Measurements from ENCODE around the gene MTMR2. TPM values are rescaled to one million over a fixed set of nuclear protein-coding genes. Genes with fewer than 3 reads are reported as not detected.

Gene MTMR2
- total and polyA plus RNA-seq, 3 donors from 2014 or later, result 49.9 to 70.7 (median 55.5) TPM

DNA sequence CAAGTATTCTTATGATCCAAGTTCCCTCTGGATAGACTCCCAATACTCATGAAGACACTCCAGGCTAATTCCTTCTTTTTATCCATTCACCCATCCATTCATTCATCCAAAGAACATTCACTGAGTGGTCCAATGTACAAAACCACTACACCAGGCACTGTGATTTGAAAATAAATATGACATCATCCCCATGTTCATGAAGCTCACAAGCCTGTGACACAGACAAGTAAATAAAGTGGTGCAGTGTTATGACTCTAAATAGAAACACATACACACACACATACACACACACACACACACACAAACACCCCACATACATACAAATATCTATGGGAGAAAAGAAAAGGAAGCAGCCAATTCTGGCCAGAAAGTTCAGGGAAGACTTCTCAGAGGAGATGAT, 35.5 kb downstream of the MTMR2 start:
- no peaks in the 10 kb centered on the region for H3K9me3 ChIP-seq
- H3K27me3 ChIP-seq, result no peaks in the 10 kb centered on the region
- no peaks in the 10 kb centered on the region for H3K4me1 ChIP-seq
- intact Hi-C loops (cut with DNase I; ENCODE audit: low total_unique reads), result no loop called here
- no peak overlapping the region for H3K27ac ChIP-seq
- H3K4me3 ChIP-seq, result no peak overlapping the region
- no peaks in the 10 kb centered on the region for H3K36me3 ChIP-seq (ENCODE audit: low read depth, missing control alignments)
- DNase-seq, result no peak
- TF ChIP-seq POLR2A (IDR thresholded peaks at IDR 0.05), result no peak
- TF ChIP-seq, protein P1, sequence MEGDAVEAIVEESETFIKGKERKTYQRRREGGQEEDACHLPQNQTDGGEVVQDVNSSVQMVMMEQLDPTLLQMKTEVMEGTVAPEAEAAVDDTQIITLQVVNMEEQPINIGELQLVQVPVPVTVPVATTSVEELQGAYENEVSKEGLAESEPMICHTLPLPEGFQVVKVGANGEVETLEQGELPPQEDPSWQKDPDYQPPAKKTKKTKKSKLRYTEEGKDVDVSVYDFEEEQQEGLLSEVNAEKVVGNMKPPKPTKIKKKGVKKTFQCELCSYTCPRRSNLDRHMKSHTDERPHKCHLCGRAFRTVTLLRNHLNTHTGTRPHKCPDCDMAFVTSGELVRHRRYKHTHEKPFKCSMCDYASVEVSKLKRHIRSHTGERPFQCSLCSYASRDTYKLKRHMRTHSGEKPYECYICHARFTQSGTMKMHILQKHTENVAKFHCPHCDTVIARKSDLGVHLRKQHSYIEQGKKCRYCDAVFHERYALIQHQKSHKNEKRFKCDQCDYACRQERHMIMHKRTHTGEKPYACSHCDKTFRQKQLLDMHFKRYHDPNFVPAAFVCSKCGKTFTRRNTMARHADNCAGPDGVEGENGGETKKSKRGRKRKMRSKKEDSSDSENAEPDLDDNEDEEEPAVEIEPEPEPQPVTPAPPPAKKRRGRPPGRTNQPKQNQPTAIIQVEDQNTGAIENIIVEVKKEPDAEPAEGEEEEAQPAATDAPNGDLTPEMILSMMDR (IDR thresholded peaks at IDR 0.05), result no peak

- DNase-seq, result no peak
- TF ChIP-seq, protein P1 (IDR thresholded peaks at IDR 0.05), result no peak
- TF ChIP-seq POLR2A (IDR thresholded peaks at IDR 0.05), result no peak
- WGBS, 2 donors, result 90 to 93% methylated on average over 1 of the region's 1 CpG
- Histone ChIP-seq H3K27me3 (no peaks in the 10 kb centered on the region), H3K36me3 (ENCODE audit: low read depth, missing control alignments) (no peaks in the 10 kb centered on the region), H3K9me3 (no peaks in the 10 kb centered on the region), H3K4me1 (no peaks in the 10 kb centered on the region), H3K27ac (no peak overlapping the region), H3K4me3 (no peak overlapping the region)
- intact Hi-C loops (cut with DNase I; ENCODE audit: low total_unique reads), result no loop called here
These were observed 37.4 kb downstream of the MTMR2 start for GRCh38 chr11:95886462-95886861.

DNA sequence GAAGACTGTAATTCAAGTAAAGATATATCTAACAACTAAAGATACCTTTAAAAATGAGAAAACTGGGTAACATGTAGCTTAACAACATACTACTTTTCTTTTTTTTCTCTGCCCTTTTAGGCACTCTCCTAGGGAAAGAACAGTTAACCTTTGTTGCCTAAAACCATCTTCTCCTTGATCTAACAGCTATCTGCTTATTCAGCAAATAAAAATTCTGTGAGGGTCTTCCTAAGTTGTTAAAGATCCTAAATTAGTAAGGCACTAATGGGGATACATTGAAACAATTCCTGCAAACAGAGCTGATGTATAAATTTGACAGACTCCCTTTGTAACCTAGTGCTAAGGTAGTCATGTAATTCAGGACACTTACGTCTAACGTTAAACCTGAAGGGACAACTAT, 39.1 kb downstream of the MTMR2 start:
- H3K4me3 ChIP-seq, result no peak overlapping the region
- WGBS, 2 donors, result 79 to 84% methylated on average over 2 of the region's 2 CpGs
- no peaks in the 10 kb centered on the region for H3K4me1 ChIP-seq
- intact Hi-C loops (cut with DNase I; ENCODE audit: low total_unique reads), result no loop called here
- H3K27ac ChIP-seq, result no peak overlapping the region
- no peaks in the 10 kb centered on the region for H3K27me3 ChIP-seq
- H3K9me3 ChIP-seq, result no peaks in the 10 kb centered on the region
- TF ChIP-seq POLR2A (IDR thresholded peaks at IDR 0.05), result no peak
- H3K36me3 ChIP-seq (ENCODE audit: low read depth, missing control alignments), result no peaks in the 10 kb centered on the region
- DNase-seq, result no peak

GRCh38 chr11:95884376-95884775, 39.5 kb downstream of the MTMR2 start:
- no peaks in the 10 kb centered on the region for H3K27me3 ChIP-seq
- no peaks in the 10 kb centered on the region for H3K36me3 ChIP-seq (ENCODE audit: low read depth, missing control alignments)
- H3K9me3 ChIP-seq, result no peaks in the 10 kb centered on the region
- DNase-seq, result no peak
- H3K4me3 ChIP-seq, result no peak overlapping the region
- H3K27ac ChIP-seq, result no peak overlapping the region
- 89 to 93% methylated on average over 1 of the region's 1 CpG for WGBS, 2 donors
- TF ChIP-seq, protein P1 (IDR thresholded peaks at IDR 0.05), result no peak
- TF ChIP-seq POLR2A (IDR thresholded peaks at IDR 0.05), result no peak
- intact Hi-C loops (cut with DNase I; ENCODE audit: low total_unique reads), result no loop called here
- H3K4me1 ChIP-seq, result no peaks in the 10 kb centered on the region

- H3K9me3 ChIP-seq, result no peaks in the 10 kb centered on the region
- H3K27me3 ChIP-seq, result no peaks in the 10 kb centered on the region
- 78 to 83% methylated on average over 1 of the region's 1 CpG for WGBS, 2 donors
- H3K4me1 ChIP-seq, result no peaks in the 10 kb centered on the region
- no peak for DNase-seq
- no peak overlapping the region for H3K4me3 ChIP-seq
- intact Hi-C loops (cut with DNase I; ENCODE audit: low total_unique reads), result no loop called here
- no peaks in the 10 kb centered on the region for H3K36me3 ChIP-seq (ENCODE audit: low read depth, missing control alignments)
- no peak overlapping the region for H3K27ac ChIP-seq
- no peak for TF ChIP-seq POLR2A (IDR thresholded peaks at IDR 0.05)
- TF ChIP-seq, protein P1 (IDR thresholded peaks at IDR 0.05), result no peak
These were observed 40.5 kb downstream of the MTMR2 start for GRCh38 chr11:95883381-95883780.
